GM12878 (cell line): ENCODE results near the gene PLOD2. TPM values are rescaled to one million over a fixed set of nuclear protein-coding genes. Genes with fewer than 3 reads are reported as not detected.

Experiments used
- HDAC6 ChIP-seq: fragments of 200-600 bp; sonication (generic); IDR thresholded peaks from one replicate; pipeline ENCODE4 v1.8.0; 2017; ENCODE audit warnings: antibody characterized with exemption; ENCODE audit not compliant: unreplicated experiment
- LARP7 ChIP-seq: fragments of 450-650 bp; IDR thresholded peaks from 2 replicates; pipeline ENCODE4 v1.6.1; 2017; ENCODE audit warnings: mild to moderate bottlenecking
- RB1 ChIP-seq: fragments of 450-650 bp; formaldehyde crosslinking; IDR thresholded peaks from 2 replicates; pipeline ENCODE4 v1.6.1; 2017; ENCODE audit warnings: mild to moderate bottlenecking, borderline replicate concordance
- SIN3A ChIP-seq: IDR thresholded peaks from 2 replicates; pipeline ENCODE4 v1.6.1; 2012; ENCODE audit warnings: low read depth, low read length, improper control_type of control experiment
- ZNF384 ChIP-seq: IDR thresholded peaks from 2 replicates; pipeline ENCODE4 v1.6.1; 2012; ENCODE audit warnings: low read depth, mild to moderate bottlenecking, low read length, improper control_type of control experiment, borderline replicate concordance
- ZNF622 ChIP-seq: fragments of 450-650 bp; IDR thresholded peaks from 2 replicates; pipeline ENCODE4 v1.6.1; 2017; ENCODE audit warnings: mild to moderate bottlenecking, inconsistent platforms
- polyA plus RNA-seq, 11 experiments: library from polyadenylated mRNA; depleted of rRNA in 4 of 11; unstranded in 6 of 11; stranded (reverse) in 5 of 11; fragments of >200 nt; fragmentation: Nextera tagmentation in 4 of 11; fragmentation: Illumina TruSeq in 1 of 11; extraction: Ambion mirVana in 4 of 11; extraction: Trizol in 1 of 11; gene quantifications; 1 replicate in 1 of 11; 2 replicates in 10 of 11; pipeline versions ENCODE4 v1.2.1 to v1.2.3, GENCODE V29; 2011 to 2016; ENCODE audit warnings: inconsistent platforms in 2 of 11, missing spikeins in 2 of 11, low read depth in 1 of 11
- total RNA-seq, 4 experiments: library from RNA; depleted of rRNA in 3 of 4; stranded (reverse); fragments of >200 nt in 3 of 4; fragmentation: Illumina TruSeq in 1 of 4; extraction: Trizol in 1 of 4; gene quantifications; 2 replicates each; pipeline versions ENCODE4 v1.2.1 to v1.2.3, GENCODE V29; 2013 to 2021
- TF ChIP-seq, protein P1 (sequence below): fragments of 450-650 bp; IDR thresholded peaks from 2 replicates; pipeline ENCODE4 v1.6.1; 2017; ENCODE audit warnings: low read depth, mild to moderate bottlenecking, moderate library complexity
- TF ChIP-seq, protein P2 (sequence below): fragments of 450-650 bp; IDR thresholded peaks from 2 replicates; pipeline ENCODE4 v1.6.1; 2017; ENCODE audit warnings: mild to moderate bottlenecking, moderate library complexity

Gene PLOD2
- total and polyA plus RNA-seq, 10 of the 15 experiments (the other 5 are each of a cell fraction or from before 2014, with no cell fraction given), result 0.03 to 0.56 (median 0.33) TPM; not detected in 4

DNA sequence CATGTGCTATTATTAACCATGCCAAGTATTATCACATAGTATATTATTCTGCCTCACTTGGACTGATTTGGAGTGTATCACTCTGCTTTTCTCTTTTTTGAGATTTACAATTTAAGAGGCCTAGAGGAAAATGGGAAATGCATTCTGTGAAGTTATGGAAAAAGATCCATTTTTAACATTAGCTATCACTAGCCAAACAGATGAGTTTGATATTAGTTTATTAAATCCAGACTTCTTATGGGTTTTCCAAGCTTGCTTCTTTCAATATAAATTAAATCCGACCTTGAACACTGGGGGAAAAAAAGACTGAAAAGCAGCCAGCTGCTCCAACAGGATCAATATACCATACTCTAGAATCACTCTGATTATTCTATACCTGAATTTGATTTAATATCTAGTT, 30.1 kb upstream of the PLOD2 start (continued):
- TF ChIP-seq LARP7, result no peak
- TF ChIP-seq HDAC6, result no peak
- TF ChIP-seq, protein P1, sequence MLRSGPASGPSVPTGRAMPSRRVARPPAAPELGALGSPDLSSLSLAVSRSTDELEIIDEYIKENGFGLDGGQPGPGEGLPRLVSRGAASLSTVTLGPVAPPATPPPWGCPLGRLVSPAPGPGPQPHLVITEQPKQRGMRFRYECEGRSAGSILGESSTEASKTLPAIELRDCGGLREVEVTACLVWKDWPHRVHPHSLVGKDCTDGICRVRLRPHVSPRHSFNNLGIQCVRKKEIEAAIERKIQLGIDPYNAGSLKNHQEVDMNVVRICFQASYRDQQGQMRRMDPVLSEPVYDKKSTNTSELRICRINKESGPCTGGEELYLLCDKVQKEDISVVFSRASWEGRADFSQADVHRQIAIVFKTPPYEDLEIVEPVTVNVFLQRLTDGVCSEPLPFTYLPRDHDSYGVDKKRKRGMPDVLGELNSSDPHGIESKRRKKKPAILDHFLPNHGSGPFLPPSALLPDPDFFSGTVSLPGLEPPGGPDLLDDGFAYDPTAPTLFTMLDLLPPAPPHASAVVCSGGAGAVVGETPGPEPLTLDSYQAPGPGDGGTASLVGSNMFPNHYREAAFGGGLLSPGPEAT, result no peak
- no peak for TF ChIP-seq SIN3A
- no peak for TF ChIP-seq ZNF622
- TF ChIP-seq ZNF384, result no peak
- TF ChIP-seq RB1, result no peak
- TF ChIP-seq, protein P2, sequence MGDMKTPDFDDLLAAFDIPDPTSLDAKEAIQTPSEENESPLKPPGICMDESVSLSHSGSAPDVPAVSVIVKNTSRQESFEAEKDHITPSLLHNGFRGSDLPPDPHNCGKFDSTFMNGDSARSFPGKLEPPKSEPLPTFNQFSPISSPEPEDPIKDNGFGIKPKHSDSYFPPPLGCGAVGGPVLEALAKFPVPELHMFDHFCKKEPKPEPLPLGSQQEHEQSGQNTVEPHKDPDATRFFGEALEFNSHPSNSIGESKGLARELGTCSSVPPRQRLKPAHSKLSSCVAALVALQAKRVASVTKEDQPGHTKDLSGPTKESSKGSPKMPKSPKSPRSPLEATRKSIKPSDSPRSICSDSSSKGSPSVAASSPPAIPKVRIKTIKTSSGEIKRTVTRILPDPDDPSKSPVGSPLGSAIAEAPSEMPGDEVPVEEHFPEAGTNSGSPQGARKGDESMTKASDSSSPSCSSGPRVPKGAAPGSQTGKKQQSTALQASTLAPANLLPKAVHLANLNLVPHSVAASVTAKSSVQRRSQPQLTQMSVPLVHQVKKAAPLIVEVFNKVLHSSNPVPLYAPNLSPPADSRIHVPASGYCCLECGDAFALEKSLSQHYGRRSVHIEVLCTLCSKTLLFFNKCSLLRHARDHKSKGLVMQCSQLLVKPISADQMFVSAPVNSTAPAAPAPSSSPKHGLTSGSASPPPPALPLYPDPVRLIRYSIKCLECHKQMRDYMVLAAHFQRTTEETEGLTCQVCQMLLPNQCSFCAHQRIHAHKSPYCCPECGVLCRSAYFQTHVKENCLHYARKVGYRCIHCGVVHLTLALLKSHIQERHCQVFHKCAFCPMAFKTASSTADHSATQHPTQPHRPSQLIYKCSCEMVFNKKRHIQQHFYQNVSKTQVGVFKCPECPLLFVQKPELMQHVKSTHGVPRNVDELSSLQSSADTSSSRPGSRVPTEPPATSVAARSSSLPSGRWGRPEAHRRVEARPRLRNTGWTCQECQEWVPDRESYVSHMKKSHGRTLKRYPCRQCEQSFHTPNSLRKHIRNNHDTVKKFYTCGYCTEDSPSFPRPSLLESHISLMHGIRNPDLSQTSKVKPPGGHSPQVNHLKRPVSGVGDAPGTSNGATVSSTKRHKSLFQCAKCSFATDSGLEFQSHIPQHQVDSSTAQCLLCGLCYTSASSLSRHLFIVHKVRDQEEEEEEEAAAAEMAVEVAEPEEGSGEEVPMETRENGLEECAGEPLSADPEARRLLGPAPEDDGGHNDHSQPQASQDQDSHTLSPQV, result no peak
